ENCODE measurements around the gene ETNK2. TPM values are rescaled to one million over a fixed set of nuclear protein-coding genes. Genes with fewer than 3 reads are reported as not detected.

The ETNK2 gene
- total and polyA plus RNA-seq, 2 experiments from 2014 or later: 51.1 to 71.9 TPM

- H2AFZ ChIP-seq: no peak overlapping the region
- no peaks in the 10 kb centered on the region for H3K9me3 ChIP-seq (ENCODE audit: low read depth)
- H4K20me1 ChIP-seq (ENCODE audit: insufficient read depth, poor library complexity, severe bottlenecking): no peaks in the 10 kb centered on the region
- 79% methylated on average over 10 of the region's 10 CpGs for WGBS (ENCODE audit: low lambda C conversion rate, missing lambda C conversion rate)
- no peak overlapping the region for H3K4me2 ChIP-seq
- H3K36me3 ChIP-seq (replicated peaks; ENCODE audit: insufficient read depth, low read depth): no peaks in the 10 kb centered on the region
- no peak overlapping the region for H3K4me3 ChIP-seq
- TF ChIP-seq EZH2phosphoT487 (IDR thresholded peaks at IDR 0.05; ENCODE audit: low read depth, severe bottlenecking, unreplicated experiment) (no peak), EZH2 (IDR thresholded peaks at IDR 0.05; ENCODE audit: borderline replicate concordance) (no peak)
- TF ChIP-seq, protein P1, sequence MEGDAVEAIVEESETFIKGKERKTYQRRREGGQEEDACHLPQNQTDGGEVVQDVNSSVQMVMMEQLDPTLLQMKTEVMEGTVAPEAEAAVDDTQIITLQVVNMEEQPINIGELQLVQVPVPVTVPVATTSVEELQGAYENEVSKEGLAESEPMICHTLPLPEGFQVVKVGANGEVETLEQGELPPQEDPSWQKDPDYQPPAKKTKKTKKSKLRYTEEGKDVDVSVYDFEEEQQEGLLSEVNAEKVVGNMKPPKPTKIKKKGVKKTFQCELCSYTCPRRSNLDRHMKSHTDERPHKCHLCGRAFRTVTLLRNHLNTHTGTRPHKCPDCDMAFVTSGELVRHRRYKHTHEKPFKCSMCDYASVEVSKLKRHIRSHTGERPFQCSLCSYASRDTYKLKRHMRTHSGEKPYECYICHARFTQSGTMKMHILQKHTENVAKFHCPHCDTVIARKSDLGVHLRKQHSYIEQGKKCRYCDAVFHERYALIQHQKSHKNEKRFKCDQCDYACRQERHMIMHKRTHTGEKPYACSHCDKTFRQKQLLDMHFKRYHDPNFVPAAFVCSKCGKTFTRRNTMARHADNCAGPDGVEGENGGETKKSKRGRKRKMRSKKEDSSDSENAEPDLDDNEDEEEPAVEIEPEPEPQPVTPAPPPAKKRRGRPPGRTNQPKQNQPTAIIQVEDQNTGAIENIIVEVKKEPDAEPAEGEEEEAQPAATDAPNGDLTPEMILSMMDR (IDR thresholded peaks at IDR 0.05; ENCODE audit: poor library complexity): no peak
- DNase-seq (ENCODE audit: low spot score): no peak
- no peaks in the 10 kb centered on the region for H3K9me2 ChIP-seq (replicated peaks; ENCODE audit: insufficient read depth)
- H3K27ac ChIP-seq: no peak overlapping the region
- no peaks in the 10 kb centered on the region for H3K79me2 ChIP-seq
- peaks cover 13% of the 10 kb centered on the region for H3K27me3 ChIP-seq
- H3K4me1 ChIP-seq (ENCODE audit: insufficient read depth): peaks cover 14% of the 10 kb centered on the region
Measured at GRCh38 chr1:204186597-204186996, 34.8 kb upstream of the ETNK2 start.

DNA sequence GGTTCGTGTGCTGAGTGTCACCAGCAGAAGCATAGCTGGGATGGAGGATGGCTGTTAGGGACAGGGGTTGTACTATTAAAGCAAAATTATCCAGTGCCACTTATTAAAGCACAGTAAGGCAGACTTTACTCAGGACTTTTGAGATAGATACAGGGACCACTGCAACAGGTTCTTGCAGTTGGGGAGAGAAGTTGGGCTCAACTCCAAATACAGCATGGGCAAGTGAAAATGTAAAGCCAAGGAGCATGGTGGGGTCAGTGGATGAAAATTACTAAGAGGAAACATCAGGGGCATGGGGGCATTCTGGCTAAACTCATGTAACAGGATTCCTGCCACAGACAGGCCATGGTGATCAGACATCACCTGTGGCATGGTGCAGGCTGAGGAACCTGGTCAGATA lies 29.3 kb upstream of the ETNK2 start:
- DNase-seq (ENCODE audit: low spot score): no peak
- Histone ChIP-seq H3K27ac (no peak overlapping the region), H3K9me2 (replicated peaks; ENCODE audit: insufficient read depth) (no peaks in the 10 kb centered on the region), H3K9me3 (ENCODE audit: low read depth) (no peaks in the 10 kb centered on the region), H3K27me3 (no peaks in the 10 kb centered on the region), H3K4me1 (ENCODE audit: insufficient read depth) (no peaks in the 10 kb centered on the region), H3K4me3 (no peak overlapping the region), H3K4me2 (no peak overlapping the region), H3K79me2 (no peaks in the 10 kb centered on the region), H2AFZ (no peak overlapping the region), H3K36me3 (replicated peaks; ENCODE audit: insufficient read depth, low read depth) (no peaks in the 10 kb centered on the region), H4K20me1 (ENCODE audit: insufficient read depth, poor library complexity, severe bottlenecking) (no peaks in the 10 kb centered on the region)
- WGBS (ENCODE audit: low lambda C conversion rate, missing lambda C conversion rate): 67% methylated on average over 1 of the region's 1 CpG
- TF ChIP-seq, protein P1 (IDR thresholded peaks at IDR 0.05; ENCODE audit: poor library complexity): no peak
- no peak for TF ChIP-seq EZH2phosphoT487 (IDR thresholded peaks at IDR 0.05; ENCODE audit: low read depth, severe bottlenecking, unreplicated experiment)
- TF ChIP-seq EZH2 (IDR thresholded peaks at IDR 0.05; ENCODE audit: borderline replicate concordance): no peak

GRCh38 chr1:204180133-204180532 lies 28.3 kb upstream of the ETNK2 start:
- no peaks in the 10 kb centered on the region for H3K79me2 ChIP-seq
- H3K4me1 ChIP-seq (ENCODE audit: insufficient read depth): no peaks in the 10 kb centered on the region
- H3K9me3 ChIP-seq (ENCODE audit: low read depth): no peaks in the 10 kb centered on the region
- H4K20me1 ChIP-seq (ENCODE audit: insufficient read depth, poor library complexity, severe bottlenecking): no peaks in the 10 kb centered on the region
- H3K27ac ChIP-seq: no peak overlapping the region
- no peaks in the 10 kb centered on the region for H3K27me3 ChIP-seq
- WGBS (ENCODE audit: low lambda C conversion rate, missing lambda C conversion rate): 77% methylated on average over 6 of the region's 6 CpGs
- H2AFZ ChIP-seq: no peak overlapping the region
- TF ChIP-seq, protein P1 (IDR thresholded peaks at IDR 0.05; ENCODE audit: poor library complexity): no peak
- TF ChIP-seq EZH2phosphoT487 (IDR thresholded peaks at IDR 0.05; ENCODE audit: low read depth, severe bottlenecking, unreplicated experiment) (no peak), EZH2 (IDR thresholded peaks at IDR 0.05; ENCODE audit: borderline replicate concordance) (no peak)
- no peak overlapping the region for H3K4me2 ChIP-seq
- no peaks in the 10 kb centered on the region for H3K36me3 ChIP-seq (replicated peaks; ENCODE audit: insufficient read depth, low read depth)
- H3K9me2 ChIP-seq (replicated peaks; ENCODE audit: insufficient read depth): no peaks in the 10 kb centered on the region
- H3K4me3 ChIP-seq: no peak overlapping the region
- DNase-seq (ENCODE audit: low spot score): no peak
